ENCODE measurements around the gene LACRT. TPM values are rescaled to one million over a fixed set of nuclear protein-coding genes. Genes with fewer than 3 reads are reported as not detected.

The LACRT gene
- total RNA-seq, 1 donor from 2014 or later, result not detected

GRCh38 chr12:54611715-54612149 lies 23.0 kb downstream of the LACRT start:
- H3K27me3 Mint-ChIP-seq (ENCODE audit: insufficient read depth, low read depth), result peaks cover 5% of the 10 kb centered on the region
- H2AFZ ChIP-seq (replicated peaks), result no peak overlapping the region
- H3K27ac ChIP-seq, result no peak overlapping the region
- no peaks in the 10 kb centered on the region for H3F3A ChIP-seq (ENCODE audit: low read depth)
- H3K27ac Mint-ChIP-seq, result no peak overlapping the region
- TF ChIP-seq EZH2phosphoT487 (IDR thresholded peaks at IDR 0.05) (no peak), CTCF (IDR thresholded peaks at IDR 0.05) (no peak), EZH2 (IDR thresholded peaks at IDR 0.05) (no peak)
- no peak overlapping the region for H3K9ac ChIP-seq
- no peaks in the 10 kb centered on the region for H3K4me1 ChIP-seq
- no peak overlapping the region for H3K4me3 Mint-ChIP-seq
- H3K9me3 Mint-ChIP-seq, result no peaks in the 10 kb centered on the region
- H3K36me3 Mint-ChIP-seq, result no peaks in the 10 kb centered on the region
- H3K4me2 ChIP-seq, result no peak overlapping the region
- H3K4me3 ChIP-seq, result no peak overlapping the region
- DNase-seq (ENCODE audit: low spot score), result no peak
- H3K36me3 ChIP-seq, result no peaks in the 10 kb centered on the region
- no peaks in the 10 kb centered on the region for H3K4me1 Mint-ChIP-seq
- H3K9me3 ChIP-seq (ENCODE audit: low read depth), result no peaks in the 10 kb centered on the region
- peaks cover 95% of the 10 kb centered on the region for H3K27me3 ChIP-seq
- no peaks in the 10 kb centered on the region for H4K20me1 ChIP-seq (ENCODE audit: low read depth)
- H3K79me2 ChIP-seq (ENCODE audit: low read depth), result no peaks in the 10 kb centered on the region

GRCh38 chr12:54608769-54609168 lies 25.9 kb downstream of the LACRT start:
- Histone ChIP-seq H3K4me3 (no peak overlapping the region), H3K4me2 (no peak overlapping the region), H3K27ac (no peak overlapping the region), H3K4me1 (no peaks in the 10 kb centered on the region), H3K79me2 (ENCODE audit: low read depth) (no peaks in the 10 kb centered on the region), H3K36me3 (no peaks in the 10 kb centered on the region), H3K27me3 (peaks cover 73% of the 10 kb centered on the region), H3K9ac (no peak overlapping the region), H2AFZ (replicated peaks) (no peak overlapping the region), H3K9me3 (ENCODE audit: low read depth) (no peaks in the 10 kb centered on the region), H4K20me1 (ENCODE audit: low read depth) (no peaks in the 10 kb centered on the region), H3F3A (ENCODE audit: low read depth) (no peaks in the 10 kb centered on the region)
- Mint-ChIP-seq H3K27me3 (ENCODE audit: insufficient read depth, low read depth) (peaks cover 4% of the 10 kb centered on the region), H3K27ac (no peak overlapping the region), H3K4me3 (no peak overlapping the region), H3K4me1 (no peaks in the 10 kb centered on the region), H3K9me3 (no peaks in the 10 kb centered on the region), H3K36me3 (no peaks in the 10 kb centered on the region)
- DNase-seq (ENCODE audit: low spot score), result no peak
- TF ChIP-seq EZH2phosphoT487 (IDR thresholded peaks at IDR 0.05) (no peak), CTCF (IDR thresholded peaks at IDR 0.05) (no peak), EZH2 (IDR thresholded peaks at IDR 0.05) (no peak)

- no peak overlapping the region for H3K27ac Mint-ChIP-seq
- H3K36me3 Mint-ChIP-seq, result no peaks in the 10 kb centered on the region
- no peak overlapping the region for H3K4me3 Mint-ChIP-seq
- peaks cover 1% of the 10 kb centered on the region for H3K9me3 Mint-ChIP-seq
- peaks cover 4% of the 10 kb centered on the region for H3K27me3 Mint-ChIP-seq (ENCODE audit: insufficient read depth, low read depth)
- TF ChIP-seq CTCF (IDR thresholded peaks at IDR 0.05) (no peak), EZH2phosphoT487 (IDR thresholded peaks at IDR 0.05) (no peak)
- peaks cover 67% of the 10 kb centered on the region for H3K27me3 ChIP-seq
- no peaks in the 10 kb centered on the region for H3K9me3 ChIP-seq (ENCODE audit: low read depth)
- H3F3A ChIP-seq (ENCODE audit: low read depth), result no peaks in the 10 kb centered on the region
- H3K9ac ChIP-seq, result no peak overlapping the region
- no peaks in the 10 kb centered on the region for H3K4me1 Mint-ChIP-seq
- no peak for DNase-seq (ENCODE audit: low spot score)
- no peaks in the 10 kb centered on the region for H4K20me1 ChIP-seq (ENCODE audit: low read depth)
- H2AFZ ChIP-seq (replicated peaks), result no peak overlapping the region
- H3K36me3 ChIP-seq, result no peaks in the 10 kb centered on the region
- no peak overlapping the region for H3K4me2 ChIP-seq
- H3K27ac ChIP-seq, result no peak overlapping the region
- no peaks in the 10 kb centered on the region for H3K4me1 ChIP-seq
- H3K79me2 ChIP-seq (ENCODE audit: low read depth), result no peaks in the 10 kb centered on the region
- no peak overlapping the region for H3K4me3 ChIP-seq
Observed at GRCh38 chr12:54608156-54608555, 26.5 kb downstream of the LACRT start.
